ENCODE data around the gene SFXN4. TPM values are rescaled to one million over a fixed set of nuclear protein-coding genes. Genes with fewer than 3 reads are reported as not detected.

The SFXN4 gene
- total and polyA plus RNA-seq, 9 of the 15 experiments (the other 6 are each of a cell fraction or from before 2014, with no cell fraction given), result 40.1 to 97.8 (median 54.5) TPM

GRCh38 chr10:119178372-119179119 is 13.0 kb upstream of the SFXN4 start, which contains the start of gene PRDX3 (continued):
- TF ChIP-seq, protein P1, sequence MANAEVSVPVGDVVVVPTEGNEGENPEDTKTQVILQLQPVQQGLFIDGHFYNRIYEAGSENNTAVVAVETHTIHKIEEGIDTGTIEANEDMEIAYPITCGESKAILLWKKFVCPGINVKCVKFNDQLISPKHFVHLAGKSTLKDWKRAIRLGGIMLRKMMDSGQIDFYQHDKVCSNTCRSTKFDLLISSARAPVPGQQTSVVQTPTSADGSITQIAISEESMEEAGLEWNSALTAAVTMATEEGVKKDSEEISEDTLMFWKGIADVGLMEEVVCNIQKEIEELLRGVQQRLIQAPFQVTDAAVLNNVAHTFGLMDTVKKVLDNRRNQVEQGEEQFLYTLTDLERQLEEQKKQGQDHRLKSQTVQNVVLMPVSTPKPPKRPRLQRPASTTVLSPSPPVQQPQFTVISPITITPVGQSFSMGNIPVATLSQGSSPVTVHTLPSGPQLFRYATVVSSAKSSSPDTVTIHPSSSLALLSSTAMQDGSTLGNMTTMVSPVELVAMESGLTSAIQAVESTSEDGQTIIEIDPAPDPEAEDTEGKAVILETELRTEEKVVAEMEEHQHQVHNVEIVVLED (CRISPR knock-in tag; IDR thresholded peaks at IDR 0.05), result no peak
- TF ChIP-seq PHTF2 (CRISPR knock-in tag; IDR thresholded peaks at IDR 0.05), result no peak
- TF ChIP-seq SP2 (IDR thresholded peaks at IDR 0.05; ENCODE audit: extremely low read depth, low read depth, low read length, poor library complexity, severe bottlenecking), result no peak
- TF ChIP-seq, protein P2, sequence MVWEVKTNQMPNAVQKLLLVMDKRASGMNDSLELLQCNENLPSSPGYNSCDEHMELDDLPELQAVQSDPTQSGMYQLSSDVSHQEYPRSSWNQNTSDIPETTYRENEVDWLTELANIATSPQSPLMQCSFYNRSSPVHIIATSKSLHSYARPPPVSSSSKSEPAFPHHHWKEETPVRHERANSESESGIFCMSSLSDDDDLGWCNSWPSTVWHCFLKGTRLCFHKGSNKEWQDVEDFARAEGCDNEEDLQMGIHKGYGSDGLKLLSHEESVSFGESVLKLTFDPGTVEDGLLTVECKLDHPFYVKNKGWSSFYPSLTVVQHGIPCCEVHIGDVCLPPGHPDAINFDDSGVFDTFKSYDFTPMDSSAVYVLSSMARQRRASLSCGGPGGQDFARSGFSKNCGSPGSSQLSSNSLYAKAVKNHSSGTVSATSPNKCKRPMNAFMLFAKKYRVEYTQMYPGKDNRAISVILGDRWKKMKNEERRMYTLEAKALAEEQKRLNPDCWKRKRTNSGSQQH (CRISPR knock-in tag; IDR thresholded peaks at IDR 0.05), result no peak

GRCh38 chr10:119177708-119178371 is 12.3 kb upstream of the SFXN4 start:
- ChIA-PET POLR2A (interaction anchor here (1.8 kb wide), 1 partner anchor 16 kb away, joined by 5 read pairs; no protein-coding TSS in a partner anchor), CTCF (ENCODE audit: low intra/inter-chr PET ratio) (no interaction called here)
- H3K9ac ChIP-seq (ENCODE audit: insufficient read depth in 1 of 2, low read depth in 2 of 2, low read length in 2 of 2), result peak overlapping the region; percentile 79 to 98
- peaks cover 49% of the 10 kb centered on the region for H3K79me2 ChIP-seq (ENCODE audit: control insufficient read depth, insufficient read depth, low read length)
- no peaks in the 10 kb centered on the region for H3K27me3 ChIP-seq (ENCODE audit: control insufficient read depth in 2 of 2, insufficient read depth in 2 of 2, low read length in 2 of 2)
- in situ Hi-C loops (cut with MboI) (no loop called here), intact Hi-C loops (cut with micrococcal nuclease) (loop anchor here (5.0 kb wide), 1 partner anchor 101 kb away; no protein-coding TSS in a partner anchor)
- ATAC-seq (peak; percentile 22), FAIRE-seq (no peak), DNase-seq (ENCODE audit: extremely low read depth in 1 of 4, low spot score in 3 of 4) (peak in 1 of 4 experiments; percentile 16)
- no peaks in the 10 kb centered on the region for H3K9me3 ChIP-seq (replicated peaks; ENCODE audit: control insufficient read depth, insufficient read depth, low read depth, low read length)
- peak overlapping the region; percentile 96; the same call in 1 of the 2 replicates for H2AFZ ChIP-seq (ENCODE audit: low read depth, low read length)
- peaks cover 31% of the 10 kb centered on the region for H3K36me3 ChIP-seq (ENCODE audit: control insufficient read depth, insufficient read depth, low read length)
- H3K4me2 ChIP-seq (ENCODE audit: insufficient read depth, low read length), result peak overlapping the region; percentile 91
- H3K4me1 ChIP-seq (replicated peaks in 1 of 2; ENCODE audit: control insufficient read depth in 2 of 2, insufficient read depth in 2 of 2, low read length in 2 of 2), result peaks cover 17 to 27% of the 10 kb centered on the region in 2 experiments; a peak in 4 of 5 replicates
- WGBS (ENCODE audit: insufficient coverage, low coverage, missing lambda C conversion rate), result 1% methylated on average over 15 of the region's 21 CpGs
- peak overlapping the region; percentile 89 for H3K27ac ChIP-seq (ENCODE audit: extremely low read depth, low read depth, low read length)
- no TSS peak for BruUV-seq (replicated peaks)
- peaks cover 4% of the 10 kb centered on the region for H3K9me1 ChIP-seq (ENCODE audit: control insufficient read depth, insufficient read depth, low read length)
- peak overlapping the region; percentile 51 for H3K4me3 ChIP-seq
- H4K20me1 ChIP-seq (replicated peaks; ENCODE audit: control insufficient read depth, insufficient read depth, low read length), result no peaks in the 10 kb centered on the region
- TF ChIP-seq THAP7 (CRISPR knock-in tag; IDR thresholded peaks at IDR 0.05) (no peak), ZBTB8A (IDR thresholded peaks at IDR 0.05; ENCODE audit: partially characterized antibody) (no peak), ETV6 (IDR thresholded peaks at IDR 0.05; ENCODE audit: borderline replicate concordance in 1 of 2, low read depth in 2 of 2, low read length in 1 of 2) (no peak), ETV6 (CRISPR knock-in tag; IDR thresholded peaks at IDR 0.05; ENCODE audit: borderline replicate concordance) (no peak), EWSR1 (IDR thresholded peaks at IDR 0.05; ENCODE audit: borderline replicate concordance, low read depth, partially characterized antibody) (no peak), MAFK (IDR thresholded peaks at IDR 0.05; ENCODE audit: low read length) (no peak), ZNF584 (CRISPR knock-in tag; IDR thresholded peaks at IDR 0.05; ENCODE audit: low read depth) (no peak), FOXM1 (IDR thresholded peaks at IDR 0.05; ENCODE audit: low read depth) (no peak), FOXM1 (CRISPR knock-in tag; IDR thresholded peaks at IDR 0.05; ENCODE audit: low read depth) (no peak), ZNF282 (CRISPR knock-in tag; IDR thresholded peaks at IDR 0.05) (no peak), STAT5B (CRISPR knock-in tag; IDR thresholded peaks at IDR 0.05) (no peak), ZFPM2 (CRISPR knock-in tag; IDR thresholded peaks at IDR 0.05) (no peak)
